GM12892 (cell line): ENCODE measurements around the gene KMT2A. TPM values are rescaled to one million over a fixed set of nuclear protein-coding genes. Genes with fewer than 3 reads are reported as not detected.
"Not testable (repeated sequence)": the region's sequence is repeated elsewhere in the genome, so short reads cannot be mapped to it uniquely, and the experiment has no call there.

Source experiments
- DNase-seq: peaks from one replicate; pipeline ENCODE4 v3.0.0; 2011; ENCODE audit not compliant: insufficient read length
- FAIRE-seq: peaks from 2 replicates; lab custom pipeline; 2011; peaks lifted over from hg19 to GRCh38; lab: Jason Lieb, UNC
- POLR2A ChIP-seq: IDR thresholded peaks from 2 replicates; pipeline ENCODE4 v1.6.1; 2011; ENCODE audit warnings: low read depth, low read length, control low read depth
- POLR2AphosphoS5 ChIP-seq: IDR thresholded peaks from 2 replicates; pipeline ENCODE4 v1.6.1; 2011; ENCODE audit warnings: low read depth, low read length, control low read depth
- TAF1 ChIP-seq: IDR thresholded peaks from 2 replicates; pipeline ENCODE4 v1.6.1; 2011; ENCODE audit warnings: low read depth, mild to moderate bottlenecking, control low read depth, low read length, borderline replicate concordance
- polyA plus RNA-seq: library from polyadenylated mRNA; unstranded; fragments of >200 nt; gene quantifications from one replicate; pipeline ENCODE4 v1.2.1, GENCODE V29; 2012; ENCODE audit warnings: missing spikeins, inconsistent platforms; ENCODE audit not compliant: missing spikeins

Gene KMT2A
- 30.5 TPM for polyA plus RNA-seq

DNA sequence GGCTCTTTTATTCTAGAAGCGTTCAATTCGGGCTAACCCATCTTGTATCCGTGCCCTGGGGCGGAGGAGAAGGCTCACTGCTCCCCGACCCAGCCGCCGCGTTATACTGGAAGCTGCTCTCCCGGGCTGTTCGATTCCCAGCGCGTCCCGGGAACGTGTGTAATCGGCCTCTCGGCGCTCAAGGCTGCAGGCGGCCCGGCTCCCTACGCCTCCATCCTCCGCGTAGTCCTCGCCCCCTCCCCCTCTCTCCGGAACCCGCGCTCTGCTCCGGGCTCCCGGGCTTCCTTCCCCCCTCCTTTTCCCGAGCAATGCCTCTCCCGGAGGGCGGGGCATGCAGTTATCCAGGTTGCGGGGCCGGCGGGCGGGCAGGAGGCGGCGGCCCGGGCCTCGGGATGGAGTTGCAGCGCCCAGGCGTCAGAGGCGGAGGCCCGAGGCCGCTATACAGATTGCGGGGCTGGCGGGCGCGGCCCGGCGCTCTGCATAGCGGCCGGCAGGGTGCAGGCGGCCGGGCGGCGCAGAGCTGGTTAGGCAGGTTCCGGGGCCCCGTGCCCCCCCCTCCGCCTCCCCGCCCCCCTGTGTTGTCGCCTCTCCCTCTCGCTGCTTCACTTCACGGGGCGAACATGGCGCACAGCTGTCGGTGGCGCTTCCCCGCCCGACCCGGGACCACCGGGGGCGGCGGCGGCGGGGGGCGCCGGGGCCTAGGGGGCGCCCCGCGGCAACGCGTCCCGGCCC, at the start of gene KMT2A:
TSS of gene KMT2A (plus strand) at position 600 of the 732 bp plus-strand sequence. CDS start at position 621, 21 bp downstream.
- FAIRE-seq, result peak; percentile 87
- TF ChIP-seq TAF1, result peak; percentile 46; the same call in 1 of the 2 replicates
- no peak; the same call in 1 of the 2 replicates for TF ChIP-seq POLR2A
- peak; percentile 2; the same call in 1 of the 2 replicates for TF ChIP-seq POLR2AphosphoS5
- peak; percentile 72 for DNase-seq

DNA sequence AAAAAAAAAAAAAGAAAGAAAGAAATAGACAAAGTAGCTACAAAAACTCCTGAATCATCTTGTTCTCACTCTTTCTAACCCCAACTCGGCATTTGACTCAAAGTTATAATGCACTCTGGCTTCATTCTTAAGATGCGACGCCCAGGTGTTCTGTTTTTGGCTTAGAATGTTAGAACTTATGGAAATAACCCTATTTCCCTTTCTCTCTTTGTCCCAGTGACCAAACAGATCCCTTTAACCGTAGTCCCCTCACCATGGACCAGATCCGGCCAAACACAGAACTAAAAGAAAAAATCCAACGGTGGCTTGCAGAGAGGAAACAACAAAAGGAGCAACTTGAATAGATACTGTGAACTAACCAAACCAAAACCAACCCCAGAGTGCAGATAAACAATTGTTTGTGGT, 40.2 kb upstream of the KMT2A start:
- DNase-seq (no peak), FAIRE-seq (no peak)
- TF ChIP-seq POLR2A (no peak), POLR2AphosphoS5 (no peak), TAF1 (no peak)

GRCh38 chr11:118397448-118397847, 38.8 kb upstream of the KMT2A start:
- TF ChIP-seq TAF1, result no peak
- TF ChIP-seq POLR2AphosphoS5, result no peak
- TF ChIP-seq POLR2A, result no peak
- FAIRE-seq (no peak), DNase-seq (no peak)

GRCh38 chr11:118398791-118399559, 37.3 kb upstream of the KMT2A start:
- no peak for TF ChIP-seq POLR2A
- no peak for TF ChIP-seq TAF1
- no peak for TF ChIP-seq POLR2AphosphoS5
- FAIRE-seq (peak; percentile 80), DNase-seq (no peak)

- peak; percentile 96 for FAIRE-seq
- TF ChIP-seq TAF1 (peak; percentile 38; the same call in 1 of the 2 replicates), POLR2AphosphoS5 (peak; percentile 91), POLR2A (peak; percentile 83)
- DNase-seq, result peak; percentile 74
Observed at GRCh38 chr11:118401151-118401879, 35.0 kb upstream of the KMT2A start, which contains the start of gene ATP5MG. Gene ATP5MG (plus strand): TSS chr11:118401606. CDS start chr11:118401666, 60 bp downstream.

GRCh38 chr11:118401880-118402590, 34.3 kb upstream of the KMT2A start:
- DNase-seq (no peak), FAIRE-seq (peak; percentile 50)
- no peak for TF ChIP-seq POLR2AphosphoS5
- TF ChIP-seq POLR2A, result no peak
- TF ChIP-seq TAF1, result no peak

- not testable (repeated sequence) for FAIRE-seq, DNase-seq
Observed at GRCh38 chr11:118402594-118402993, 33.7 kb upstream of the KMT2A start.

DNA sequence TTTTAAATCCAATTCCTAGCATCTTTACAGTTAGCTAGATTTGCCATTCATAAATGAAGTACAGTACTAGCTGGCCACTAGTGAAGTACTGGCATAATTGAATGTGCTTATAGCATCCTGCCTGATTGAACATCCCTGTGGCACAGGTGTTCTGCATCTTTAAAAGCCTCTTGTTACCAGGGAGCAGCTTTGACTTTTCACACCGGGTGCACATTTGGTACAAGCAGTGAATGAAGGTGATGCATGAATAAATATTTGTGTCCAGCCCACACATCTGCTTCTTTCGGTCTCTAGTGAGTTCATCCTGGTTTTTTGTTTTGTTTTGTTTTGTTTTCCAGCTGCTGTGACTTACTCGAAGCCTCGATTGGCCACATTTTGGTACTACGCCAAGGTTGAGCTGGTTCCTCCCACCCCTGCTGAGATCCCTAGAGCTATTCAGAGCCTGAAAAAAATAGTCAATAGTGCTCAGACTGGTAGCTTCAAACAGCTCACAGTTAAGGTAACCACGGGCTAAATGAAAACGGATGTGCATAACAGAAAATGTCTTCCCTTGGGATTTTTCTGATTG, 29.6 kb upstream of the KMT2A start:
- DNase-seq (no peak), FAIRE-seq (peak; percentile 48)

DNA sequence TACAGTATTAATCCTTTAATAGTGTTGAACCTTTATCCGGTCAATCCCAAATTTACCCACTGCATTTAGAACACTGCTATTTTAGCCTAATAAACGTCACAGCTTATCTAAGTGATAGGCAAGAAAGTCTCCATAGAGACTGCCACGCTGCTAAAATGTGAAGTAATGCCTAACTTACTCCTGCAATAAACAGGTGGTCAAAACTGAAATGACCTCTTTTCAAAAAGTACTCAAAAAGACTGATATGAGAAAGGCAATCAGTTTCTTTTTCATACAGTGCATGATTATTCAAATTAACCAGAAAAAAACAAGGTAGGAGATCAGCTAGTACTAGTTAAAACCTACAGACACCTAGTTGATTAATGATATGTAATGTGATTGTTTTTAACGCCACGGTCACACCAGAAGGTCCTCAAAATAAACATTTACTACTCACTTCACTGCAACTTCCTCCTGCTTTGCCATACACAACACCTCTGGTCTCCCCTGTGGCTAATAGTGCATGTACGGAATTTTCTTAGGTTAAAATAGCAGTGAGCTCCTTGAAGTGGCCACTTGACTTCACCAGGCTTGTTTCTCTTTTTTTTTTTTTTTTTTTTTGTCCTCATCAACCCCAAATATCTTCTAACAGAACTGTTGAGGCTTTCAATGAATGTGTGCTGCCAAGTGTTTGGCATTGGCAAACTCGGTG, 26.1 kb upstream of the KMT2A start:
- peak; percentile 16 for DNase-seq
- FAIRE-seq, result peak; percentile 79
- TF ChIP-seq TAF1 (no peak), POLR2A (no peak), POLR2AphosphoS5 (no peak)

More for the DNA sequence above, 29.6 kb upstream of the KMT2A start:
- no peak for TF ChIP-seq TAF1
- no peak for TF ChIP-seq POLR2AphosphoS5
- TF ChIP-seq POLR2A, result no peak

- TF ChIP-seq POLR2A (no peak), POLR2AphosphoS5 (no peak), TAF1 (no peak)
- DNase-seq (no peak), FAIRE-seq (no peak)
Observed at GRCh38 chr11:118411530-118411929, 24.8 kb upstream of the KMT2A start.
